C4-2B (cell line): ENCODE results near the gene MON1B.
"Not testable (repeated sequence)": the region's sequence is repeated elsewhere in the genome, so short reads cannot be mapped to it uniquely, and the experiment has no call there.

Experiments
- CTCF ChIP-seq: fragments of 450-650 bp; conservative IDR thresholded peaks from 2 replicates; pipeline ENCODE4 v1.5.1; 2017; ENCODE audit warnings: mild to moderate bottlenecking
- ZFX ChIP-seq: fragments of 450-650 bp; IDR thresholded peaks from 2 replicates; pipeline ENCODE4 v1.6.1; 2017

- not testable (repeated sequence) for TF ChIP-seq CTCF, ZFX
These were observed 4.7 kb upstream of the MON1B start for GRCh38 chr16:77186298-77186697.
